ENCODE data around the gene YPEL4.

YPEL4 gene

DNA sequence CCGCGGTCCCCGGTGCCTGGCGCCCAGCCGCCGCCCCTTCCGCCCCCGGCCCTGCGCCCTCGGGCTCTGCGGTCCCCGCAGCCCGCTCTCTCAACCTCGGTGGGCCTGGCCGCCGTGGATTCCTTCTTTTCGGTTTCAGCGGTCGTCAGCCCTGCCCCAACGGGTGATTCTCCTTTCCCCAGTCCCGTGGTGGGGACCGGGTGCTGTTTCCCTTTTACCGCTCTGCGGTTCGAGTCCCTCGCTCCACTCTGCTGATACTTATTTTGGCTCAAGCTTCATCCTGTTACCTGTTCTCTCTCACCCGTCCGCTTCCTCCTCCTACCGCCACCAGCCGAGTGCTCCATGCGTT lies 18.7 kb upstream of the YPEL4 start:
- H2BK15ac ChIP-seq (ENCODE audit: low read depth, poor library complexity, severe bottlenecking) = peak overlapping the region; percentile 26
- H2BK5ac ChIP-seq (ENCODE audit: low read depth, low read length, poor library complexity, severe bottlenecking) = peak overlapping the region; percentile 94
- H3K4me1 ChIP-seq (ENCODE audit: control insufficient read depth, insufficient read depth, low read depth, low read length) = peaks cover 8% of the 10 kb centered on the region
- no peak overlapping the region for H2AFZ ChIP-seq (ENCODE audit: low read depth, low read length)
- H3K4me2 ChIP-seq (ENCODE audit: low read length, poor library complexity, severe bottlenecking) = peak overlapping the region; percentile 17
- H3K4me3 ChIP-seq (ENCODE audit: insufficient read depth in 1 of 2, low read depth in 1 of 2, low read length in 2 of 2) = peak overlapping the region; percentile 90 to 92
- peaks cover 6 to 23% of the 10 kb centered on the region in 2 experiments for H3K36me3 ChIP-seq (ENCODE audit: control insufficient read depth in 1 of 2, insufficient read depth in 2 of 2, low read depth in 1 of 2, low read length in 2 of 2)
- peaks cover 8% of the 10 kb centered on the region for H3K79me1 ChIP-seq (replicated peaks; ENCODE audit: low read length, poor library complexity, severe bottlenecking)
- H3K27ac ChIP-seq (ENCODE audit: low read length, poor library complexity, severe bottlenecking) = peak overlapping the region; percentile 91
- peak overlapping the region; percentile 66 to 75 for H3K4ac ChIP-seq (ENCODE audit: low read depth in 1 of 2, low read length in 2 of 2)
- H2BK12ac ChIP-seq (ENCODE audit: low read length in 2 of 2) = no peak overlapping the region
- 0% methylated on average over 31 of the region's 31 CpGs for WGBS
- peak overlapping the region; percentile 64 for H2BK120ac ChIP-seq (ENCODE audit: low read depth, low read length)
- H4K8ac ChIP-seq (ENCODE audit: low read length) = peak overlapping the region; percentile 95
- H2AK5ac ChIP-seq (ENCODE audit: low read length, severe bottlenecking) = no peak overlapping the region
- no peaks in the 10 kb centered on the region for H3K9me3 ChIP-seq (ENCODE audit: control insufficient read depth, low read length)
- H4K91ac ChIP-seq (ENCODE audit: low read length) = peak overlapping the region; percentile 87
- H3K9ac ChIP-seq (ENCODE audit: low read length) = peak overlapping the region; percentile 94
- peak overlapping the region; percentile 86 to 100 for H3K18ac ChIP-seq (ENCODE audit: low read depth in 1 of 2, low read length in 2 of 2)
- H3K27me3 ChIP-seq (ENCODE audit: control insufficient read depth in 1 of 2, insufficient read depth in 1 of 2, low read length in 2 of 2) = no peaks in the 10 kb centered on the region
- DNase-seq = no peak
- peak overlapping the region in 1 of 2 experiments; percentile 74 for H3K23ac ChIP-seq (ENCODE audit: low read length in 2 of 2)
- peak overlapping the region in 1 of 2 experiments; percentile 80 for H3K14ac ChIP-seq (ENCODE audit: low read length in 2 of 2)

DNA sequence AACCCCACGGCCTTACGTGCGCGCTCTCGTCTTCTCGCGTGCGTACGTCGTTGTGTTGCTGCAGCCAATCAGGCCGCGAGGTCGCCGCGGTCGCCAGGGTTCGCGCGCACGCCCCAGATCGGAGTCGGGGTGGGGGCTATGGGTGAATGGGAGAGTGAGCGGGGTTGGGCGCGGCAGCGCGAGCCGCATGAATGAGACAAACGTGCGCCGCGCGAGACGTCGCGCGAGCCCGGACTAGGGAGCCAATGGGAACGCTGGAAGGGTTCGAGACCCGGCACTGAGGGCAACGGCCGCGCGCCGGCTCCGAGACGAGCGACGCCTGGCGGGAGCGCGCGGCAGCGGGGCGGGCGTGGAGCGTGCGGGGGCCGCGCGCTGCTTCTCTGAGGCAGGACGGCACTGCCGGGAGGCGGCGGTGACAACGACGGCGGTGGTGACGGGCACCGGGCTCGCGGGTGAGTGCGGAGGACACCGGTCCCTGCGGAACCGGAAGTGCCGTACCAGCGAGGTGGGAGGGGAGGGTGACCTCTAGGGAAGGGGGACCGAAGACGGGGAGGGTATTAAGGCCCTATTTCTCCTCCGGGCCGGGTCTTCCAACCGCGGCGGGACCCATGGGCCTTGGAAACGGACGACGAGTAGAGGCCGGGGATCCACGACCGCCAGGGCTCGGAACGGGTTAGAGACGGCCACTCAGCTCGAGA lies 18.2 kb upstream of the YPEL4 start, which contains the start of gene ZDHHC5:
TSS of gene ZDHHC5 (plus strand) at position 379 of the 698 bp plus-strand sequence. CDS start 4,977 bp downstream, outside the sequence.
- peak within 1 kb of the TSS; percentile 94 for H2BK120ac ChIP-seq (ENCODE audit: low read depth, low read length)
- under 1% methylated on average over 64 of the region's 96 CpGs for WGBS
- H3K9ac ChIP-seq (ENCODE audit: low read length) = peak within 1 kb of the TSS; percentile 94
- peak within 1 kb of the TSS; percentile 87 for H4K91ac ChIP-seq (ENCODE audit: low read length)
- peaks cover 8% of the 10 kb centered on the region for H3K4me1 ChIP-seq (ENCODE audit: control insufficient read depth, insufficient read depth, low read depth, low read length)
- H3K4me2 ChIP-seq (ENCODE audit: low read length, poor library complexity, severe bottlenecking) = peak within 1 kb of the TSS; percentile 95
- H3K4ac ChIP-seq (ENCODE audit: low read depth in 1 of 2, low read length in 2 of 2) = peak within 1 kb of the TSS; percentile 66 to 75
- peak within 1 kb of the TSS in 1 of 2 experiments; percentile 98 for H3K14ac ChIP-seq (ENCODE audit: low read length in 2 of 2)
- peak within 1 kb of the TSS; percentile 99 for H3K27ac ChIP-seq (ENCODE audit: low read length, poor library complexity, severe bottlenecking)
- peak within 1 kb of the TSS; percentile 88 to 100 for H3K18ac ChIP-seq (ENCODE audit: low read depth in 1 of 2, low read length in 2 of 2)
- peak within 1 kb of the TSS in 1 of 2 experiments; percentile 73 for H2BK12ac ChIP-seq (ENCODE audit: low read length in 2 of 2)
- peaks cover 6% of the 10 kb centered on the region for H3K79me1 ChIP-seq (replicated peaks; ENCODE audit: low read length, poor library complexity, severe bottlenecking)
- H3K23ac ChIP-seq (ENCODE audit: low read length in 2 of 2) = peak within 1 kb of the TSS in 1 of 2 experiments; percentile 74
- DNase-seq = peak; percentile 99
- H3K36me3 ChIP-seq (ENCODE audit: control insufficient read depth in 1 of 2, insufficient read depth in 2 of 2, low read depth in 1 of 2, low read length in 2 of 2) = peaks cover 2 to 20% of the 10 kb centered on the region in 2 experiments
- peak within 1 kb of the TSS; percentile 95 for H2AFZ ChIP-seq (ENCODE audit: low read depth, low read length)
- no peaks in the 10 kb centered on the region for H3K27me3 ChIP-seq (ENCODE audit: control insufficient read depth in 1 of 2, insufficient read depth in 1 of 2, low read length in 2 of 2)
- peak within 1 kb of the TSS; percentile 98 for H2BK5ac ChIP-seq (ENCODE audit: low read depth, low read length, poor library complexity, severe bottlenecking)
- no peak within 1 kb of the TSS for H2AK5ac ChIP-seq (ENCODE audit: low read length, severe bottlenecking)
- peak within 1 kb of the TSS; percentile 95 for H4K8ac ChIP-seq (ENCODE audit: low read length)
- peak within 1 kb of the TSS; percentile 26 for H2BK15ac ChIP-seq (ENCODE audit: low read depth, poor library complexity, severe bottlenecking)
- no peaks in the 10 kb centered on the region for H3K9me3 ChIP-seq (ENCODE audit: control insufficient read depth, low read length)
- peak within 1 kb of the TSS; percentile 90 to 92 for H3K4me3 ChIP-seq (ENCODE audit: insufficient read depth in 1 of 2, low read depth in 1 of 2, low read length in 2 of 2)

DNA sequence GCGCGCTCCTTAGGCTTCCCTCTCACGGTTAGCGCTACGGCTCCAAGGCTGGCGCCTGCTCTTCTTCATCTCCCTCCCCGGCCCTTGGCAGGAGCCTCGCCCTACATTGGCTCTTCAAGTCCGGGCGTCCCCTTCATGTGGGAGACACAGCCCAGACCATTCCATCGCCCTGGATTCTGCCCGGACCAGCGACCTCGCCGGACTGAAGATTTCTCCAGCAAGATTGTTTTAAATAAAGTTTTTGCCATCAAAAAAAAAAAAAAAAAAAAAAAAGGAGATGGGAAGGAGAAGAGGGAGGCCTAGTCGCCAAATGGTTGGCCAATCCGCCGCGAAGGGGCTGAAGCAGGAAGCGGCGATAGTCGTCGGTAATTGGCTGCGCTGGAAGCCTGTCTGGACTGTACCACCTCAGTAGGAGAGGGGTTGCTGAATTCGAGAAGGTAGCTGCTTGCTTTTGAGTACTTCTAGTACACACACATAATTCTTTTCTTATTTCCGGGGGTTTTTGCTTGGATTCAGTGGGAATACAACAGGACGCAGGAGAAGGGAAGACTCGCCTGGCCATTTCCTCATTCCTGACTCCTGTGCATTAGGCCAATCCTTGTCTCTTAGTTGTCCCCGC lies 17.5 kb upstream of the YPEL4 start:
- 0% methylated on average over 13 of the region's 29 CpGs for WGBS
- H3K23ac ChIP-seq (ENCODE audit: low read length in 2 of 2) = no peak overlapping the region
- peak overlapping the region; percentile 65 for H4K91ac ChIP-seq (ENCODE audit: low read length)
- peak overlapping the region; percentile 94 for H3K9ac ChIP-seq (ENCODE audit: low read length)
- peak overlapping the region; percentile 95 for H3K4me2 ChIP-seq (ENCODE audit: low read length, poor library complexity, severe bottlenecking)
- no peak overlapping the region for H2BK15ac ChIP-seq (ENCODE audit: low read depth, poor library complexity, severe bottlenecking)
- peak overlapping the region; percentile 95 for H2AFZ ChIP-seq (ENCODE audit: low read depth, low read length)
- H3K14ac ChIP-seq (ENCODE audit: low read length in 2 of 2) = peak overlapping the region in 1 of 2 experiments; percentile 98
- peak; percentile 99 for DNase-seq
- peak overlapping the region; percentile 72 to 92 for H3K4me3 ChIP-seq (ENCODE audit: insufficient read depth in 1 of 2, low read depth in 1 of 2, low read length in 2 of 2)
- peaks cover 4% of the 10 kb centered on the region for H3K79me1 ChIP-seq (replicated peaks; ENCODE audit: low read length, poor library complexity, severe bottlenecking)
- peaks cover 0 to 20% of the 10 kb centered on the region in 2 experiments for H3K36me3 ChIP-seq (ENCODE audit: control insufficient read depth in 1 of 2, insufficient read depth in 2 of 2, low read depth in 1 of 2, low read length in 2 of 2)
- peak overlapping the region; percentile 98 for H2BK5ac ChIP-seq (ENCODE audit: low read depth, low read length, poor library complexity, severe bottlenecking)
- peak overlapping the region; percentile 63 to 88 for H3K18ac ChIP-seq (ENCODE audit: low read depth in 1 of 2, low read length in 2 of 2)
- H2AK5ac ChIP-seq (ENCODE audit: low read length, severe bottlenecking) = no peak overlapping the region
- H3K27me3 ChIP-seq (ENCODE audit: control insufficient read depth in 1 of 2, insufficient read depth in 1 of 2, low read length in 2 of 2) = no peaks in the 10 kb centered on the region
- H3K27ac ChIP-seq (ENCODE audit: low read length, poor library complexity, severe bottlenecking) = peak overlapping the region; percentile 99
- peak overlapping the region; percentile 92 for H4K8ac ChIP-seq (ENCODE audit: low read length)
- peak overlapping the region; percentile 51 to 71 for H3K4ac ChIP-seq (ENCODE audit: low read depth in 1 of 2, low read length in 2 of 2)
- H2BK12ac ChIP-seq (ENCODE audit: low read length in 2 of 2) = peak overlapping the region in 1 of 2 experiments; percentile 73
- H3K9me3 ChIP-seq (ENCODE audit: control insufficient read depth, low read length) = no peaks in the 10 kb centered on the region
- H3K4me1 ChIP-seq (ENCODE audit: control insufficient read depth, insufficient read depth, low read depth, low read length) = peaks cover 8% of the 10 kb centered on the region
- peak overlapping the region; percentile 94 for H2BK120ac ChIP-seq (ENCODE audit: low read depth, low read length)

DNA sequence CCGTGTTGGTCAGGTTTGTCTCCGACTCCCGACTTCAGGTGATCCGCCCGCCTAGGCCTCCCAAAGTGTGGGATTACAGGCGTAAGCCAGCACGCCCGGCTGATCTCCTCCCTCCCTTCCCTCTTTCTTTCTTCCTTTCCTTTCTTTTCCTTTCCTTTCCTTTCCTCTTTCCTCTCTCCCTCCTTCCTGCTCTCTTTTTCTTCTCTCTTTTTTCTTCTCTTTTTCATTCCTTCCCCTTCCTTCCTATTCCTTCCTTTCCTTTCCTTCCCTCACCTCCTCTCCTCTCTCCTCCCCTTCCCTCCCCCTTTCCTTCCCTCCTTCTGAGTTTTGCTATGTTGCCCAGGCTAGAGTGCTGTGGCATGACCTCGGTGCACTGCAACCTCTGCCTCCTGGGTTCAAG lies 14.3 kb upstream of the YPEL4 start:
- WGBS = 95% methylated on average over 9 of the region's 9 CpGs
- Histone ChIP-seq H3K27ac (ENCODE audit: low read length, poor library complexity, severe bottlenecking) (no peak overlapping the region), H2BK15ac (ENCODE audit: low read depth, poor library complexity, severe bottlenecking) (no peak overlapping the region), H3K4ac (ENCODE audit: low read depth in 1 of 2, low read length in 2 of 2) (no peak overlapping the region), H2AK5ac (ENCODE audit: low read length, severe bottlenecking) (no peak overlapping the region), H3K9me3 (ENCODE audit: control insufficient read depth, low read length) (no peaks in the 10 kb centered on the region), H3K14ac (ENCODE audit: low read length in 2 of 2) (no peak overlapping the region), H3K23ac (ENCODE audit: low read length in 2 of 2) (no peak overlapping the region), H2BK12ac (ENCODE audit: low read length in 2 of 2) (no peak overlapping the region), H4K91ac (ENCODE audit: low read length) (no peak overlapping the region), H2AFZ (ENCODE audit: low read depth, low read length) (no peak overlapping the region), H3K36me3 (ENCODE audit: control insufficient read depth in 1 of 2, insufficient read depth in 2 of 2, low read depth in 1 of 2, low read length in 2 of 2) (peaks cover 20 to 39% of the 10 kb centered on the region in 2 experiments), H2BK5ac (ENCODE audit: low read depth, low read length, poor library complexity, severe bottlenecking) (no peak overlapping the region), H3K79me1 (replicated peaks; ENCODE audit: low read length, poor library complexity, severe bottlenecking) (peaks cover 22% of the 10 kb centered on the region), H3K27me3 (ENCODE audit: control insufficient read depth in 1 of 2, insufficient read depth in 1 of 2, low read length in 2 of 2) (no peaks in the 10 kb centered on the region), H3K9ac (ENCODE audit: low read length) (no peak overlapping the region), H3K4me2 (ENCODE audit: low read length, poor library complexity, severe bottlenecking) (no peak overlapping the region), H2BK120ac (ENCODE audit: low read depth, low read length) (no peak overlapping the region), H3K4me3 (ENCODE audit: insufficient read depth in 1 of 2, low read depth in 1 of 2, low read length in 2 of 2) (no peak overlapping the region), H3K4me1 (ENCODE audit: control insufficient read depth, insufficient read depth, low read depth, low read length) (peaks cover 5% of the 10 kb centered on the region), H4K8ac (ENCODE audit: low read length) (no peak overlapping the region), H3K18ac (ENCODE audit: low read depth in 1 of 2, low read length in 2 of 2) (no peak overlapping the region)
- DNase-seq = no peak

All from mesenchymal stem cell (in vitro differentiated cells and primary cell).